ENCODE results near the gene CEP85L. TPM values are rescaled to one million over a fixed set of nuclear protein-coding genes. Genes with fewer than 3 reads are reported as not detected.

The CEP85L gene
- total RNA-seq, 1 donor from 2014 or later = 21.8 TPM

DNA sequence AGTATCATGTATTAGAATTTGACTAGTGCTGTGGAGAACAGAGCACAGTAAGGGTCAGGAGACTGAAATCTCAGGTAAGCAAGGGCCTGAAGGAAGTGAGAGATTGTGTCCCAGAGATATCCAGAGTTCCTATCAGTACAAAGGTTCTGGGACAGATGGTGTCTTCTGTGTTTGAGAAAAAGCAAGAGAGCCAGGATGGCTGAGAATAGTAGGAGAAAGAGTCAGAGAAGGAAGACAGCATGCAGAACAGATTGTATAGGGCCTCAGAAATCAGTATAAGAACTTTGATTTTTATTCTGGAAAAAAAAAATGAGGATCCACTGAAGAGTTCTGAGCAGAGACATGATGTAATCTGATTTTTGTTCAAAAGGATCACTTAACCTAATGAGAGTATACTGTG lies 178.1 kb downstream of the CEP85L start:
- CTCF ChIA-PET = no interaction called here
- no peaks in the 10 kb centered on the region for H3K27me3 Mint-ChIP-seq
- DNase-seq = no peak
- H3K4me3 Mint-ChIP-seq = no peak overlapping the region
- ATAC-seq (ENCODE audit: low read depth) = no peak
- TF ChIP-seq CTCF (IDR thresholded peaks at IDR 0.05) = no peak
- peaks cover 43% of the 10 kb centered on the region for H3K36me3 Mint-ChIP-seq (ENCODE audit: low read depth)
- H3K27ac Mint-ChIP-seq = no peak overlapping the region
- intact Hi-C loops (cut with micrococcal nuclease) = no loop called here
- POLR2A ChIA-PET = no interaction called here
- H3K4me1 Mint-ChIP-seq = no peaks in the 10 kb centered on the region
- no peaks in the 10 kb centered on the region for H3K9me3 Mint-ChIP-seq

DNA sequence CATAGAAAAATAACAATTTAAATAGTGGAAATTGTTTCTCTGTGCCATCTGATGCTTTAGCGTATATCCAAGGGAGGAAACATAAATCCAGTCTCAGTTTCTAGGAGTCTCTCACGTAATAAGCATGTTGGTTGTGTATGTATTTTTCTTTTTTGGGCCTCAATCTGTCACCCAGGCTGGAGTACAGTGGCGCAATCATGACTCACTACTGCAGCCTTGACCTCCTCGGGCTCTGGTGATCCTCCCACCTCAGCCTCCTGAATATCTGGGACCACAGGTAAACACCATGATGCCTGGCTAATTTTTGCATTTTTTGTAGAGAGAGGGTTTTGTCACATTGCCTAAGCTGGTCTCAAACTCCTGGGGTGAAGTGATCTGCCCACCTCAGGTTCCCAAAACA lies 181.9 kb downstream of the CEP85L start:
- Mint-ChIP-seq H3K4me3 (no peak overlapping the region), H3K9me3 (no peaks in the 10 kb centered on the region), H3K27ac (no peak overlapping the region), H3K27me3 (no peaks in the 10 kb centered on the region), H3K36me3 (ENCODE audit: low read depth) (peaks cover 64% of the 10 kb centered on the region), H3K4me1 (no peaks in the 10 kb centered on the region)
- intact Hi-C loops (cut with micrococcal nuclease) = no loop called here
- ChIA-PET POLR2A (no interaction called here), CTCF (no interaction called here)
- ATAC-seq (ENCODE audit: low read depth) (no peak), DNase-seq (no peak)
- TF ChIP-seq CTCF (IDR thresholded peaks at IDR 0.05) = no peak

- peaks cover 63% of the 10 kb centered on the region for H3K36me3 Mint-ChIP-seq (ENCODE audit: low read depth)
- H3K4me3 Mint-ChIP-seq = no peak overlapping the region
- DNase-seq (no peak), ATAC-seq (ENCODE audit: low read depth) (no peak)
- ChIA-PET POLR2A (no interaction called here), CTCF (no interaction called here)
- H3K27me3 Mint-ChIP-seq = no peaks in the 10 kb centered on the region
- TF ChIP-seq CTCF (IDR thresholded peaks at IDR 0.05) = no peak
- intact Hi-C loops (cut with micrococcal nuclease) = no loop called here
- no peak overlapping the region for H3K27ac Mint-ChIP-seq
- no peaks in the 10 kb centered on the region for H3K9me3 Mint-ChIP-seq
- no peaks in the 10 kb centered on the region for H3K4me1 Mint-ChIP-seq
Observed at GRCh38 chr6:118468682-118469465, 182.5 kb downstream of the CEP85L start.

DNA sequence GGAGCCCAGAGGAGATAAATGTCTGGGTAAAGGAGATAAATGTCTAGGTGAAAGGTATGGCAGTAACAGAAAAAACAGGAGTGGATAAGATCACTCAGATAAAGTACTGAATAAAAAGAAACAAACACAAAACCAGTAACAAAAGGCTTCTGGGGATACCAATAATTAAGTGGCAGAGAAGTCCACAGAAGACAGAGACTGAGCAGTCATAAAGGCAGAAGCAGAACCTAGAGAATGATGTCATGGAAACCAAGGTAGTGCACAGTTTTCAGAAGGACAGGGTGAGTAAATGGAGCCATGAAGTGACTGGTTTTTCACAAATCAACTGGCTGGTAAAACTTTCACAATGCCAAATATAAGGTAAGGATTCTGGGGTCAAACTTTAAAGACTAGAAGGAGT lies 184.2 kb downstream of the CEP85L start:
- Mint-ChIP-seq H3K4me3 (no peak overlapping the region), H3K4me1 (no peaks in the 10 kb centered on the region), H3K27ac (no peak overlapping the region), H3K36me3 (ENCODE audit: low read depth) (peaks cover 61% of the 10 kb centered on the region), H3K9me3 (no peaks in the 10 kb centered on the region), H3K27me3 (no peaks in the 10 kb centered on the region)
- ATAC-seq (ENCODE audit: low read depth) (no peak), DNase-seq (no peak)
- TF ChIP-seq CTCF (IDR thresholded peaks at IDR 0.05) = no peak
- intact Hi-C loops (cut with micrococcal nuclease) = no loop called here
- POLR2A ChIA-PET = no interaction called here
- CTCF ChIA-PET = no interaction called here

DNA sequence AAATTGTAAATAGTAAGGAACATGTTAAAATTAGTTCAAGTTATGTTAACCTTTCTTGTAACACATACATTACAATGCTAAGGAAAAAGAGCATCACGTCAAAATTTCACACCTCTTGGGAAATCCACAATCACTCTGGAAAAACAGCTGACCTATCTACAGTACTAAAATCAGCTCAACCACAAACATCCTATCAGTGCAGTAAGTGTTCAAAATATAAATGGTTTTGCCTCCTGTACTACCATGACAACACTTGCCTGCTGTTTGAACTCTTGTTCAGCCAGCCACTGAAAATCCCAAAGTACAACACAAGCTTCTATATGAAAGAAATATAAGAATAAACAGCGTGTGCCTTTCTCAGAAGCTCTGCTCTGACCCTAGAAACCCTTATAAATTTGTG lies 186.8 kb downstream of the CEP85L start:
- intact Hi-C loops (cut with micrococcal nuclease) = no loop called here
- no peak overlapping the region for H3K4me3 Mint-ChIP-seq
- peaks cover 52% of the 10 kb centered on the region for H3K36me3 Mint-ChIP-seq (ENCODE audit: low read depth)
- no peak overlapping the region for H3K27ac Mint-ChIP-seq
- POLR2A ChIA-PET = no interaction called here
- H3K9me3 Mint-ChIP-seq = no peaks in the 10 kb centered on the region
- DNase-seq = no peak
- no peak for TF ChIP-seq CTCF (IDR thresholded peaks at IDR 0.05)
- CTCF ChIA-PET = no interaction called here
- no peak for ATAC-seq (ENCODE audit: low read depth)
- no peaks in the 10 kb centered on the region for H3K4me1 Mint-ChIP-seq
- H3K27me3 Mint-ChIP-seq = no peaks in the 10 kb centered on the region

All from activated B cell treated with CpG ODN at 0.5 μM for 24 hours (primary cell).